ENCODE measurements around the gene MIOX. TPM values are rescaled to one million over a fixed set of nuclear protein-coding genes. Genes with fewer than 3 reads are reported as not detected.
A peak's percentile ranks its signal among the peaks of the same experiment; 100 is the strongest.

The MIOX gene
- total and polyA plus RNA-seq, 2 of the 13 experiments (the other 11 are each of a cell fraction or from before 2014, with no cell fraction given) = 1.5 to 2.9 TPM

GRCh38 chr22:50498322-50498890 is 11.7 kb downstream of the MIOX start (continued):
- TF ChIP-seq CEBPZ (IDR thresholded peaks at IDR 0.05; ENCODE audit: low read length) = no peak
- no peak for TF ChIP-seq PRPF4 (IDR thresholded peaks at IDR 0.05; ENCODE audit: low read depth, low read length, poor library complexity, severe bottlenecking)
- no peak for TF ChIP-seq ZNF547 (CRISPR knock-in tag; IDR thresholded peaks at IDR 0.05)
- TF ChIP-seq HNF4A (CRISPR knock-in tag; IDR thresholded peaks at IDR 0.05) = no peak
- TF ChIP-seq ZNF431 (CRISPR knock-in tag; IDR thresholded peaks at IDR 0.05; ENCODE audit: borderline replicate concordance, low read depth) = no peak
- no peak for TF ChIP-seq ELF1 (CRISPR knock-in tag; IDR thresholded peaks at IDR 0.05)
- TF ChIP-seq MAFG (CRISPR knock-in tag; IDR thresholded peaks at IDR 0.05) = no peak
- no peak for TF ChIP-seq FOXJ3 (CRISPR knock-in tag; IDR thresholded peaks at IDR 0.05; ENCODE audit: borderline replicate concordance)
- no peak for TF ChIP-seq NR1H2 (CRISPR knock-in tag; IDR thresholded peaks at IDR 0.05; ENCODE audit: borderline replicate concordance, low read depth)
- TF ChIP-seq ZNF878 (CRISPR knock-in tag; IDR thresholded peaks at IDR 0.05) = no peak
- TF ChIP-seq ZNF572 (CRISPR knock-in tag; IDR thresholded peaks at IDR 0.05) = no peak
- TF ChIP-seq ZNF766 (CRISPR knock-in tag; IDR thresholded peaks at IDR 0.05; ENCODE audit: borderline replicate concordance) = no peak
- TF ChIP-seq, protein P1, sequence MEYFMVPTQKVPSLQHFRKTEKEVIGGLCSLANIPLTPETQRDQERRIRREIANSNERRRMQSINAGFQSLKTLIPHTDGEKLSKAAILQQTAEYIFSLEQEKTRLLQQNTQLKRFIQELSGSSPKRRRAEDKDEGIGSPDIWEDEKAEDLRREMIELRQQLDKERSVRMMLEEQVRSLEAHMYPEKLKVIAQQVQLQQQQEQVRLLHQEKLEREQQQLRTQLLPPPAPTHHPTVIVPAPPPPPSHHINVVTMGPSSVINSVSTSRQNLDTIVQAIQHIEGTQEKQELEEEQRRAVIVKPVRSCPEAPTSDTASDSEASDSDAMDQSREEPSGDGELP (IDR thresholded peaks at IDR 0.05; ENCODE audit: borderline replicate concordance, low read depth) = no peak
- TF ChIP-seq TERF1 (CRISPR knock-in tag; IDR thresholded peaks at IDR 0.05) = no peak
- TF ChIP-seq NFYC (CRISPR knock-in tag; IDR thresholded peaks at IDR 0.05) = peak; percentile 56
- no peak for TF ChIP-seq RERE (CRISPR knock-in tag; IDR thresholded peaks at IDR 0.05; ENCODE audit: low read depth)
- no peak for TF ChIP-seq ZNF337 (CRISPR knock-in tag; IDR thresholded peaks at IDR 0.05; ENCODE audit: borderline replicate concordance, low read depth)
